ENCODE results near the gene PIGR. TPM values are rescaled to one million over a fixed set of nuclear protein-coding genes. Genes with fewer than 3 reads are reported as not detected.
"Not testable (repeated sequence)": the region's sequence is repeated elsewhere in the genome, so short reads cannot be mapped to it uniquely, and the experiment has no call there.

The PIGR gene
- total RNA-seq, 1 donor from 2014 or later: 1.00 TPM

GRCh38 chr1:206926286-206926685, 20.0 kb downstream of the PIGR start:
- ATAC-seq (ENCODE audit: low read depth) (no peak), DNase-seq (no peak)
- H3K4me1 Mint-ChIP-seq: peaks cover 43% of the 10 kb centered on the region
- TF ChIP-seq CTCF (IDR thresholded peaks at IDR 0.05): no peak
- no peaks in the 10 kb centered on the region for H3K27me3 Mint-ChIP-seq
- no peaks in the 10 kb centered on the region for H3K9me3 Mint-ChIP-seq
- intact Hi-C loops (cut with micrococcal nuclease): loop anchor here (10.0 kb wide), 5 partner anchors 881 to 1641 kb away; partner anchors contain the start of gene RAB29
- peaks cover 2% of the 10 kb centered on the region for H3K36me3 Mint-ChIP-seq (ENCODE audit: low read depth)
- ChIA-PET CTCF (interaction anchor here (1.7 to 15.7 kb wide), 3 partner anchors 11 to 191 kb away, joined by 4 to 383 read pairs (median 8); no protein-coding TSS in a partner anchor), POLR2A (interaction anchor here (0.7 to 10.2 kb wide), 5 partner anchors 9 to 875 kb away, joined by 5 to 267 read pairs (median 5); partner anchors contain the start of gene FCMR)
- H3K27ac Mint-ChIP-seq: no peak overlapping the region
- no peak overlapping the region for H3K4me3 Mint-ChIP-seq

GRCh38 chr1:206925106-206925736, 21.0 kb downstream of the PIGR start:
- DNase-seq: peak; percentile 63
- peaks cover 33% of the 10 kb centered on the region for H3K4me1 Mint-ChIP-seq
- ChIA-PET POLR2A (interaction anchor here (0.9 to 10.2 kb wide), 13 partner anchors 8 to 874 kb away, joined by 3 to 267 read pairs (median 5); partner anchors contain the start of genes CD55, EIF2D, FCMR and MAPKAPK2), CTCF (interaction anchor here (0.8 to 15.7 kb wide), 9 partner anchors 8 to 294 kb away, joined by 3 to 383 read pairs (median 3); no protein-coding TSS in a partner anchor)
- no peaks in the 10 kb centered on the region for H3K9me3 Mint-ChIP-seq
- intact Hi-C loops (cut with micrococcal nuclease): loop anchor here (1.0 to 10.0 kb wide), 6 partner anchors 13 to 1640 kb away; partner anchors contain the start of gene RAB29
- no peaks in the 10 kb centered on the region for H3K27me3 Mint-ChIP-seq
- no peak for TF ChIP-seq CTCF (IDR thresholded peaks at IDR 0.05)
- ATAC-seq (ENCODE audit: low read depth): peak; percentile 55
- no peak overlapping the region for H3K4me3 Mint-ChIP-seq
- peaks cover 10% of the 10 kb centered on the region for H3K36me3 Mint-ChIP-seq (ENCODE audit: low read depth)
- H3K27ac Mint-ChIP-seq: no peak overlapping the region

GRCh38 chr1:206924592-206925105, 21.6 kb downstream of the PIGR start:
- TF ChIP-seq CTCF (IDR thresholded peaks at IDR 0.05): no peak
- intact Hi-C loops (cut with micrococcal nuclease): loop anchor here (1.0 to 10.0 kb wide), 8 partner anchors 12 to 1640 kb away; partner anchors contain the start of genes PFKFB2, RAB29 and YOD1
- no peaks in the 10 kb centered on the region for H3K9me3 Mint-ChIP-seq
- ChIA-PET CTCF (interaction anchor here (0.8 to 15.7 kb wide), 9 partner anchors 8 to 293 kb away, joined by 3 to 383 read pairs (median 3); no protein-coding TSS in a partner anchor), POLR2A (interaction anchor here (1.0 to 10.2 kb wide), 11 partner anchors 8 to 397 kb away, joined by 3 to 267 read pairs (median 4); partner anchors contain the start of genes CD55, FCMR and MAPKAPK2)
- peaks cover 13% of the 10 kb centered on the region for H3K36me3 Mint-ChIP-seq (ENCODE audit: low read depth)
- no peaks in the 10 kb centered on the region for H3K27me3 Mint-ChIP-seq
- no peak overlapping the region for H3K4me3 Mint-ChIP-seq
- H3K27ac Mint-ChIP-seq: no peak overlapping the region
- H3K4me1 Mint-ChIP-seq: peaks cover 30% of the 10 kb centered on the region
- ATAC-seq (ENCODE audit: low read depth): peak; percentile 2
- DNase-seq: no peak

- Mint-ChIP-seq H3K36me3 (ENCODE audit: low read depth) (peaks cover 17% of the 10 kb centered on the region), H3K4me1 (peaks cover 31% of the 10 kb centered on the region)
- not testable (repeated sequence) for H3K9me3 Mint-ChIP-seq; H3K27me3 Mint-ChIP-seq; ATAC-seq (ENCODE audit: low read depth); H3K4me3 Mint-ChIP-seq; H3K27ac Mint-ChIP-seq; DNase-seq
- intact Hi-C loops (cut with micrococcal nuclease): loop anchor here (2.0 to 10.0 kb wide), 8 partner anchors 128 to 1639 kb away; partner anchors contain the start of genes PFKFB2, RAB29 and YOD1
- POLR2A ChIA-PET: interaction anchor here (1.5 to 10.2 kb wide), 3 partner anchors 7 to 244 kb away, joined by 3 to 267 read pairs (median 16); partner anchors contain the start of gene FCMR
- CTCF ChIA-PET: interaction anchor here (1.7 to 15.7 kb wide), 4 partner anchors 8 to 58 kb away, joined by 8 to 383 read pairs (median 36); no protein-coding TSS in a partner anchor
These were observed 22.2 kb downstream of the PIGR start for GRCh38 chr1:206923961-206924557.
